K562 (cell line): ENCODE measurements around the gene CFP. TPM values are rescaled to one million over a fixed set of nuclear protein-coding genes. Genes with fewer than 3 reads are reported as not detected.

ENCODE experiments used
- microRNA-seq: library from miRNA; unstranded; fragments of <30 nt; microRNA quantifications from one replicate; pipeline ENCODE4, GENCODE V29; 2018; ENCODE audit warnings: borderline microRNAs expressed
- polyA plus RNA-seq, 8 experiments: library from polyadenylated mRNA; depleted of rRNA in 4 of 8; stranded (reverse) in 5 of 8; unstranded in 3 of 8; fragments of >200 nt; fragmentation: Nextera tagmentation in 2 of 8; fragmentation: Illumina TruSeq in 1 of 8; extraction: Ambion mirVana in 2 of 8; extraction: Trizol in 1 of 8; gene quantifications; 2 replicates each; pipeline versions ENCODE4 v1.2.1 to v1.2.3, GENCODE V29; 2011 to 2014; ENCODE audit warnings: inconsistent platforms in 1 of 8, missing spikeins in 1 of 8
- small RNA-seq: library from RNA; depleted of rRNA; stranded (forward); fragments of <200 nt; gene quantifications from one replicate; pipeline ENCODE3, GENCODE V24; 2014
- total RNA-seq, 7 experiments: library from RNA; depleted of rRNA in 6 of 7; stranded (reverse); fragments of >200 nt in 6 of 7; fragmentation: Illumina TruSeq in 2 of 7; extraction: Trizol in 2 of 7; gene quantifications; 2 replicates each; pipeline versions ENCODE4 v1.2.1 to v1.2.3, GENCODE V29; 2011 to 2021; ENCODE audit warnings: low replicate concordance in 1 of 7

Gene CFP
- total and polyA plus RNA-seq, 9 of the 15 experiments (the other 6 are each of a cell fraction or from before 2014, with no cell fraction given): 0.18 to 2.0 (median 0.55) TPM

Small RNA genes within 50 kb of the gene (microRNA-seq; reads per million reads assigned to microRNA genes)
- not detected for gene MIR4769

Small RNA genes within 50 kb of the gene (small RNA-seq; reads per million reads assigned to genes)
- 0.11 reads per million for gene MIR4769

Other genes with a start within 250 kb of the CFP start
- 5.9 and 6.1 TPM in 2 replicates for gene ZNF41, start 146.7 kb downstream of the CFP start, total RNA-seq (2014; rRNA removed)
- 7.3 and 8.6 TPM in 2 replicates for gene ZNF41, start 146.7 kb downstream of the CFP start, total RNA-seq (2014; rRNA removed; fragmentation: Illumina TruSeq; extraction: Trizol)
- gene ZNF41, start 146.7 kb downstream of the CFP start, total RNA-seq (2015; rRNA removed; fragmentation: Illumina TruSeq; extraction: Trizol): 7.6 and 7.8 TPM in 2 replicates
- 6.8 and 6.9 TPM in 2 replicates for gene ZNF41, start 146.7 kb downstream of the CFP start, total RNA-seq (2021)
- gene ZNF41, start 146.7 kb downstream of the CFP start, polyA plus RNA-seq (2011; rRNA removed): 5.0 and 6.6 TPM in 2 replicates
- gene ZNF41, start 146.7 kb downstream of the CFP start, polyA plus RNA-seq (2014; fragmentation: Illumina TruSeq; extraction: Trizol): 6.7 and 7.7 TPM in 2 replicates
- gene ZNF41, start 146.7 kb downstream of the CFP start, polyA plus RNA-seq (2014; fragmentation: Nextera tagmentation; extraction: Ambion mirVana): 1 to 10 TPM in 1 of 2 experiments, under 1 TPM in 1; 0.53 to 2.5 TPM
- gene ZNF41, start 146.7 kb downstream of the CFP start, polyA plus RNA-seq (2014; rRNA removed): 5.2 and 5.3 TPM in 2 replicates
- gene ARAF, start 68.7 kb downstream of the CFP start, total RNA-seq (2014; rRNA removed): 22.2 and 24.5 TPM in 2 replicates
- 21.4 and 22.1 TPM in 2 replicates for gene ARAF, start 68.7 kb downstream of the CFP start, total RNA-seq (2014; rRNA removed; fragmentation: Illumina TruSeq; extraction: Trizol)
- 26.1 and 29.4 TPM in 2 replicates for gene ARAF, start 68.7 kb downstream of the CFP start, total RNA-seq (2015; rRNA removed; fragmentation: Illumina TruSeq; extraction: Trizol)
- gene ARAF, start 68.7 kb downstream of the CFP start, total RNA-seq (2021): 67.7 and 70.0 TPM in 2 replicates
- 43.0 and 57.6 TPM in 2 replicates for gene ARAF, start 68.7 kb downstream of the CFP start, polyA plus RNA-seq (2011; rRNA removed)
- 48.1 and 60.1 TPM in 2 replicates for gene ARAF, start 68.7 kb downstream of the CFP start, polyA plus RNA-seq (2014; fragmentation: Illumina TruSeq; extraction: Trizol)
- gene ARAF, start 68.7 kb downstream of the CFP start, polyA plus RNA-seq (2014; fragmentation: Nextera tagmentation; extraction: Ambion mirVana): 1 to 10 TPM; 5.5 to 8.8 TPM
- gene ARAF, start 68.7 kb downstream of the CFP start, polyA plus RNA-seq (2014; rRNA removed): 38.6 and 42.0 TPM in 2 replicates
- gene TIMP1, start 47.5 kb downstream of the CFP start, total RNA-seq (2014; rRNA removed): 203 and 272 TPM in 2 replicates
- 107 and 115 TPM in 2 replicates for gene TIMP1, start 47.5 kb downstream of the CFP start, total RNA-seq (2014; rRNA removed; fragmentation: Illumina TruSeq; extraction: Trizol)
- 187 and 190 TPM in 2 replicates for gene TIMP1, start 47.5 kb downstream of the CFP start, total RNA-seq (2015; rRNA removed; fragmentation: Illumina TruSeq; extraction: Trizol)
- gene TIMP1, start 47.5 kb downstream of the CFP start, total RNA-seq (2021): 264 and 292 TPM in 2 replicates
- gene TIMP1, start 47.5 kb downstream of the CFP start, polyA plus RNA-seq (2011; rRNA removed): 436 and 513 TPM in 2 replicates
- gene TIMP1, start 47.5 kb downstream of the CFP start, polyA plus RNA-seq (2014; fragmentation: Illumina TruSeq; extraction: Trizol): 273 and 317 TPM in 2 replicates
- gene TIMP1, start 47.5 kb downstream of the CFP start, polyA plus RNA-seq (2014; fragmentation: Nextera tagmentation; extraction: Ambion mirVana): 100 to 1,000 TPM; 530 to 699 TPM
- 167 and 174 TPM in 2 replicates for gene TIMP1, start 47.5 kb downstream of the CFP start, polyA plus RNA-seq (2014; rRNA removed)
- gene SYN1, start 10.1 kb downstream of the CFP start, total RNA-seq (2014; rRNA removed): 0.18 TPM in 1 of 2 replicates, not detected in the other
- gene SYN1, start 10.1 kb downstream of the CFP start, total RNA-seq (2014; rRNA removed; fragmentation: Illumina TruSeq; extraction: Trizol): 0.10 and 0.15 TPM in 2 replicates
- gene SYN1, start 10.1 kb downstream of the CFP start, total RNA-seq (2015; rRNA removed; fragmentation: Illumina TruSeq; extraction: Trizol): not detected in 2 replicates
- gene SYN1, start 10.1 kb downstream of the CFP start, total RNA-seq (2021): 0.24 and 0.38 TPM in 2 replicates
- gene SYN1, start 10.1 kb downstream of the CFP start, polyA plus RNA-seq (2011; rRNA removed): 0.01 and 0.12 TPM in 2 replicates
- gene SYN1, start 10.1 kb downstream of the CFP start, polyA plus RNA-seq (2014; fragmentation: Illumina TruSeq; extraction: Trizol): 0.14 and 0.28 TPM in 2 replicates
- under 1 TPM in 1 of 2 experiments, not detected in 1; 0.07 TPM for gene SYN1, start 10.1 kb downstream of the CFP start, polyA plus RNA-seq (2014; fragmentation: Nextera tagmentation; extraction: Ambion mirVana)
- 0.24 TPM in 1 of 2 replicates, not detected in the other for gene SYN1, start 10.1 kb downstream of the CFP start, polyA plus RNA-seq (2014; rRNA removed)
- gene ELK1, start 20.6 kb upstream of the CFP start, total RNA-seq (2014; rRNA removed): 37.8 and 47.8 TPM in 2 replicates
- gene ELK1, start 20.6 kb upstream of the CFP start, total RNA-seq (2014; rRNA removed; fragmentation: Illumina TruSeq; extraction: Trizol): 23.6 and 24.5 TPM in 2 replicates
- gene ELK1, start 20.6 kb upstream of the CFP start, total RNA-seq (2015; rRNA removed; fragmentation: Illumina TruSeq; extraction: Trizol): 21.2 and 21.6 TPM in 2 replicates
- gene ELK1, start 20.6 kb upstream of the CFP start, total RNA-seq (2021): 62.5 and 74.9 TPM in 2 replicates
- 26.5 and 29.5 TPM in 2 replicates for gene ELK1, start 20.6 kb upstream of the CFP start, polyA plus RNA-seq (2011; rRNA removed)
- gene ELK1, start 20.6 kb upstream of the CFP start, polyA plus RNA-seq (2014; fragmentation: Illumina TruSeq; extraction: Trizol): 49.6 and 65.2 TPM in 2 replicates
- 1 to 10 TPM; 4.4 to 4.6 TPM for gene ELK1, start 20.6 kb upstream of the CFP start, polyA plus RNA-seq (2014; fragmentation: Nextera tagmentation; extraction: Ambion mirVana)
- 30.0 and 30.1 TPM in 2 replicates for gene ELK1, start 20.6 kb upstream of the CFP start, polyA plus RNA-seq (2014; rRNA removed)
- gene UXT, start 29.2 kb upstream of the CFP start, total RNA-seq (2014; rRNA removed): 201 and 206 TPM in 2 replicates
- gene UXT, start 29.2 kb upstream of the CFP start, total RNA-seq (2014; rRNA removed; fragmentation: Illumina TruSeq; extraction: Trizol): 199 and 204 TPM in 2 replicates
- gene UXT, start 29.2 kb upstream of the CFP start, total RNA-seq (2015; rRNA removed; fragmentation: Illumina TruSeq; extraction: Trizol): 184 and 206 TPM in 2 replicates
- 181 and 185 TPM in 2 replicates for gene UXT, start 29.2 kb upstream of the CFP start, total RNA-seq (2021)
- 260 and 275 TPM in 2 replicates for gene UXT, start 29.2 kb upstream of the CFP start, polyA plus RNA-seq (2011; rRNA removed)
- gene UXT, start 29.2 kb upstream of the CFP start, polyA plus RNA-seq (2014; fragmentation: Illumina TruSeq; extraction: Trizol): 279 and 300 TPM in 2 replicates
- 100 to 1,000 TPM; 141 to 167 TPM for gene UXT, start 29.2 kb upstream of the CFP start, polyA plus RNA-seq (2014; fragmentation: Nextera tagmentation; extraction: Ambion mirVana)
- 265 and 285 TPM in 2 replicates for gene UXT, start 29.2 kb upstream of the CFP start, polyA plus RNA-seq (2014; rRNA removed)
- gene ZNF81, start 207.0 kb upstream of the CFP start, total RNA-seq (2014; rRNA removed): 3.3 and 3.5 TPM in 2 replicates
- gene ZNF81, start 207.0 kb upstream of the CFP start, total RNA-seq (2014; rRNA removed; fragmentation: Illumina TruSeq; extraction: Trizol): 4.9 and 8.3 TPM in 2 replicates
- 4.6 and 4.9 TPM in 2 replicates for gene ZNF81, start 207.0 kb upstream of the CFP start, total RNA-seq (2015; rRNA removed; fragmentation: Illumina TruSeq; extraction: Trizol)
- gene ZNF81, start 207.0 kb upstream of the CFP start, total RNA-seq (2021): 6.8 and 7.4 TPM in 2 replicates
- 5.9 and 6.5 TPM in 2 replicates for gene ZNF81, start 207.0 kb upstream of the CFP start, polyA plus RNA-seq (2011; rRNA removed)
- gene ZNF81, start 207.0 kb upstream of the CFP start, polyA plus RNA-seq (2014; fragmentation: Illumina TruSeq; extraction: Trizol): 2.9 and 3.8 TPM in 2 replicates
- 1 to 10 TPM; 9.1 to 9.6 TPM for gene ZNF81, start 207.0 kb upstream of the CFP start, polyA plus RNA-seq (2014; fragmentation: Nextera tagmentation; extraction: Ambion mirVana)
- 1.8 and 2.4 TPM in 2 replicates for gene ZNF81, start 207.0 kb upstream of the CFP start, polyA plus RNA-seq (2014; rRNA removed)